MCF 10A (cell line): ENCODE measurements around the gene ZNF611. TPM values are rescaled to one million over a fixed set of nuclear protein-coding genes. Genes with fewer than 3 reads are reported as not detected.
"Not testable (repeated sequence)": the region's sequence is repeated elsewhere in the genome, so short reads cannot be mapped to it uniquely, and the experiment has no call there.

ENCODE experiments used
- BruUV-seq: library from RNA; stranded (reverse); fragments of 400-500 nt; replicated peaks from 2 replicates; lab custom pipeline; 2021; lab: Mats Ljungman, UMichigan
- CTCF ChIA-PET: fragments of 300-600 bp; sonication (Branson Sonifier 250); formaldehyde crosslinking; extraction: SDS; loops from one replicate; lab custom pipeline; 2021; ENCODE audit warnings: antibody characterized with exemption, inconsistent platforms; lab: Yijun Ruan, JAX
- POLR2A ChIA-PET: fragments of 300-600, 350-650 bp; sonication (Branson Sonifier 250); formaldehyde crosslinking; extraction: SDS; loops from one replicate; lab custom pipeline; 2020; ENCODE audit warnings: antibody characterized with exemption, inconsistent platforms; lab: Yijun Ruan, JAX
- DNase-seq: peaks from one replicate; pipeline ENCODE4 v3.0.0-alpha.2; 2018; ENCODE audit not compliant: unreplicated experiment
- H3K27ac Mint-ChIP-seq: one replicate; pipeline ENCODE4 v1.8.0; 2022; ENCODE audit warnings: mild to moderate bottlenecking, low read depth, mixed read lengths; ENCODE audit not compliant: unreplicated experiment
- H3K27me3 Mint-ChIP-seq: one replicate; pipeline ENCODE4 v1.8.0; 2022; ENCODE audit warnings: mixed read lengths; ENCODE audit not compliant: insufficient read depth, unreplicated experiment
- H3K36me3 Mint-ChIP-seq: one replicate; pipeline ENCODE4 v1.8.0; 2022; ENCODE audit warnings: mild to moderate bottlenecking, moderate library complexity, mixed read lengths; ENCODE audit not compliant: insufficient read depth, unreplicated experiment
- H3K4me1 Mint-ChIP-seq: one replicate; pipeline ENCODE4 v1.8.0; 2022; ENCODE audit warnings: mixed read lengths; ENCODE audit not compliant: insufficient read depth, unreplicated experiment
- H3K4me3 Mint-ChIP-seq: one replicate; pipeline ENCODE4 v1.8.0; 2022; ENCODE audit warnings: mild to moderate bottlenecking, moderate library complexity, mixed read lengths; ENCODE audit not compliant: unreplicated experiment
- H3K9me3 Mint-ChIP-seq: one replicate; pipeline ENCODE4 v1.8.0; 2022; ENCODE audit warnings: mixed read lengths; ENCODE audit not compliant: unreplicated experiment
- intact Hi-C: fragments of 100-400 bp; cut with micrococcal nuclease; formaldehyde crosslinking; loops from 2 replicates; pipeline ENCODE4 v1.14.1; 2022
- total RNA-seq: library from RNA; stranded (reverse); gene quantifications from 2 replicates; pipeline ENCODE4 v1.2.3, GENCODE V29; 2022
- TF ChIP-seq, protein P1 (sequence below): fragments of 200-600 bp; IDR thresholded peaks from one replicate; pipeline ENCODE4 v1.8.0; 2022; ENCODE audit warnings: antibody characterized with exemption, mild to moderate bottlenecking; ENCODE audit not compliant: unreplicated experiment

The ZNF611 gene
- total RNA-seq, 1 experiment from 2014 or later: 12.6 TPM

DNA sequence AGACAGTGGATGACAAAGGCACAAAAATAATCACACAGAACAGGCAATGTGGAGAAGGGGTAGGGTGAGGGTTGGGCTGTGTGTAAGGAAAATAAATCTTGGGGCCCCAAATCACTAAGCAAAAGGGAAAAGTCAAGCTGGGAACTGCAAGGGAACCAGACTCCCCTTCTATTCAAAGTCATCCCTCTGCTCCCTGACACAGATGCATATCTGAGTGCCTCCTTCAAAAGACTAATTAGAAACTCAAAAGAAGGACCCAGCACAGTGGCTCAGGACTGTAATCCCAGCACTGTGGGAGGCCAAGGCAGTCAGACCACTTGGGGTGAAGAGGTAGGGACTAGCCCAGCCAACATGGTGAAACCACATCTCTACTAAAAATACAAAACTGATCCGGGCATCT, 18.3 kb downstream of the ZNF611 start:
- Mint-ChIP-seq H3K4me1 (peaks cover 5% of the 10 kb centered on the region), H3K9me3 (no peaks in the 10 kb centered on the region), H3K4me3 (no peak overlapping the region), H3K36me3 (peaks cover 25% of the 10 kb centered on the region), H3K27ac (no peak overlapping the region), H3K27me3 (no peaks in the 10 kb centered on the region)
- CTCF ChIA-PET: no interaction called here
- TF ChIP-seq, protein P1, sequence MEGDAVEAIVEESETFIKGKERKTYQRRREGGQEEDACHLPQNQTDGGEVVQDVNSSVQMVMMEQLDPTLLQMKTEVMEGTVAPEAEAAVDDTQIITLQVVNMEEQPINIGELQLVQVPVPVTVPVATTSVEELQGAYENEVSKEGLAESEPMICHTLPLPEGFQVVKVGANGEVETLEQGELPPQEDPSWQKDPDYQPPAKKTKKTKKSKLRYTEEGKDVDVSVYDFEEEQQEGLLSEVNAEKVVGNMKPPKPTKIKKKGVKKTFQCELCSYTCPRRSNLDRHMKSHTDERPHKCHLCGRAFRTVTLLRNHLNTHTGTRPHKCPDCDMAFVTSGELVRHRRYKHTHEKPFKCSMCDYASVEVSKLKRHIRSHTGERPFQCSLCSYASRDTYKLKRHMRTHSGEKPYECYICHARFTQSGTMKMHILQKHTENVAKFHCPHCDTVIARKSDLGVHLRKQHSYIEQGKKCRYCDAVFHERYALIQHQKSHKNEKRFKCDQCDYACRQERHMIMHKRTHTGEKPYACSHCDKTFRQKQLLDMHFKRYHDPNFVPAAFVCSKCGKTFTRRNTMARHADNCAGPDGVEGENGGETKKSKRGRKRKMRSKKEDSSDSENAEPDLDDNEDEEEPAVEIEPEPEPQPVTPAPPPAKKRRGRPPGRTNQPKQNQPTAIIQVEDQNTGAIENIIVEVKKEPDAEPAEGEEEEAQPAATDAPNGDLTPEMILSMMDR: no peak
- DNase-seq: no peak
- BruUV-seq: no TSS peak
- intact Hi-C loops: no loop called here
- POLR2A ChIA-PET: interaction anchor here (0.6 kb wide), 1 partner anchor 57 kb away, joined by 3 read pairs; no protein-coding TSS in a partner anchor

DNA sequence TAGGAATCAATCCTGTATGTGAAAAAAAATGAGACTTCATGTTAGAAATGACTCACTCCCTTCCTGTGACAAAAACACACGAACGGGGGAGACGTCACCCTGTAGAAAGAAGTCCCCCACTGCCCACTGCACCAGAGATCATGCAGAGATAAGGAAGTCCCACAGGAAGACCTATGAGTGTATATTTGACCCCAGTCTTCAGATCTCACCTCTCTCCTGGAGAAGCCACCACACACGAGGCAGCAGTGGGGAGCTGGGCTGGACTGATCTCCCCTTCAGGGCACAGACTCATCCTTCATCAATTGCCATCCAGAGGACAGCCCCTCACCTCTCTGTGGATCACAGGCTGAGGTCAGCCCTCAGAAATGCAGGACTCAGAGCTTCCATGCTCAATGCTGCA, 18.9 kb downstream of the ZNF611 start:
- H3K27ac Mint-ChIP-seq, intact Hi-C loops, H3K9me3 Mint-ChIP-seq, DNase-seq, CTCF ChIA-PET, H3K4me3 Mint-ChIP-seq, H3K27me3 Mint-ChIP-seq, POLR2A ChIA-PET, H3K4me1 Mint-ChIP-seq, BruUV-seq: not testable (repeated sequence)
- peaks cover 31% of the 10 kb centered on the region for H3K36me3 Mint-ChIP-seq

DNA sequence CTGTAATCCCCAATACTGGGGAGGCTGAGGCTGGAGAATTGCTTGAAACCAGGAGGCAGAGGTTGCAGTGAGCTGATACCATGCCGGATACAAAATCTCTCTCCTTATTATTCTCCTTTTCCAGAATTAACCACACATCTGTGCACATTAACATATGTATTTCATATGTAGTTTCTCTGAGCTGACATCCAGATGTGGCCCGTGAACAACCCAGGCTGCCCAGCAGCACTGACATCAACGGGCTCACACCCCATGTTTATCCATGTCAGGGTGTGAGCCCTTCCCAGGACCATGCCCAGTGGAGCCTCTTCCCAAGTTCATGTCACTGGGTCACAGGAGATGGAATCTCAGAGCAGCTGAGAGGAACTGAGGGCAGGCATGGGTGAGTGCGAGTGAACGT, 19.5 kb downstream of the ZNF611 start:
- H3K27me3 Mint-ChIP-seq, POLR2A ChIA-PET, DNase-seq, intact Hi-C loops, CTCF ChIA-PET, H3K4me1 Mint-ChIP-seq, H3K4me3 Mint-ChIP-seq, BruUV-seq, H3K9me3 Mint-ChIP-seq, H3K27ac Mint-ChIP-seq: not testable (repeated sequence)
- H3K36me3 Mint-ChIP-seq: peaks cover 37% of the 10 kb centered on the region

DNA sequence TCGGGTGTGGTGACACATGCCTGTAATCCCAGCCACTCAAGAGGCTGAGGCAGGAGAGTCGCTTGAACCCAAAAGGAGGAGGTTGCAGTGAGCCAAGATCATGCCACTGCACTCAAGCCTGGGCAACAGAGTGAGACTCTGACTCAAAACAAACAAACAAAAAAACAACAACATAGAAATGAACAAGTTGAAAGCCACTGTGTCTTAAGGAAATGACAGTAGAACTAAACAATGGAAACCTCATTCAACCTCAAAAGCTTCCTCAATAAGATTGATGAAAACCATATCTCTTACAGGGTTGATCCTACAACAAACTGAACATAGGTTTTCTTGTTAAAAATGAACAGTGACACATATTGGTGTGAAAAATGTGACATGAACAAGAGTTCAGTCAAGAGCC, 21.8 kb downstream of the ZNF611 start:
- H3K27ac Mint-ChIP-seq, H3K4me1 Mint-ChIP-seq, intact Hi-C loops, H3K4me3 Mint-ChIP-seq, CTCF ChIA-PET, BruUV-seq, DNase-seq, H3K27me3 Mint-ChIP-seq, POLR2A ChIA-PET, H3K9me3 Mint-ChIP-seq: not testable (repeated sequence)
- peaks cover 52% of the 10 kb centered on the region for H3K36me3 Mint-ChIP-seq

DNA sequence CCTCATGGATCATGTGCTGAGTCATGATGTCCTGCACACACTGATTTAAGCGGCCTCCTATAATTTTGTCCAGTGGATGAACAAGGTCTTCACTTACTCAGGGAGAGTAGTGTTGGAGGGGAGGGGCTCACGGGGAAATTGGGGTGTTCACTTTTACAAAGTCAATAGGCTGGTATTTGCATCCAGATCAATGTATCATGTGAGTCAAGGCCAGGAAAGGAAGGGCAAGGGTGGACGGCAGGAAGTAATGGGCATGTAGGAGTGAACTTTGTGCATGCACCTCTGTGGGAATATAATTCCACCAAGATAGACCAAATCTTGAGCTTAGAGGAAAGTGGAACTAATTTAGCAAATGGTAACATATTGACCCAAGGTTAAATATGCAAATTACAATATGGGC, 23.2 kb downstream of the ZNF611 start:
- DNase-seq, H3K27ac Mint-ChIP-seq, H3K4me1 Mint-ChIP-seq, H3K27me3 Mint-ChIP-seq, H3K9me3 Mint-ChIP-seq, BruUV-seq, intact Hi-C loops, POLR2A ChIA-PET, H3K4me3 Mint-ChIP-seq: not testable (repeated sequence)
- CTCF ChIA-PET: interaction anchor here (0.6 kb wide), 1 partner anchor 561 kb away, joined by 3 read pairs; no protein-coding TSS in a partner anchor
- H3K36me3 Mint-ChIP-seq: peaks cover 64% of the 10 kb centered on the region

DNA sequence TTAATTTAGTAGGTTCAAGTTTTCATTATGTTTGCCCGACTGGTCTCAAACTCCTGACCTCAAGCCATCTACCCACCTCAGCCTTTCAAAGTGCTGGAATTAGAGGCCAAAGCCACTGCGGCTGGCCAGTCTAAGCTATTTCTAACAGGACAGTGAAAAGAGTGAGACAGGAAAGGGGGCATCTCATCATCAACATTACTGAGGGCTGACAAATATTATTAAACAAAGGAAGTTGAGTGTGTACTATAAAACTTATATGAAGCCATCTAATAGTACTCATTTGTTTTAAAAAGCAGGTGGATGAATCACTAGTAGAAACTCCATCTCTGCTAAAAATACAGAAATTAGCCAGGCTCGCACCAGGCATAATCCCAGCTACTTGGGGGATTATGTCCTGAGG, 24.3 kb downstream of the ZNF611 start:
- ChIA-PET POLR2A (no interaction called here), CTCF (interaction anchor here (0.6 kb wide), 1 partner anchor 42 kb away, joined by 4 read pairs; no protein-coding TSS in a partner anchor)
- TF ChIP-seq, protein P1: no peak
- no TSS peak for BruUV-seq
- H3K27ac Mint-ChIP-seq: no peak overlapping the region
- H3K4me1 Mint-ChIP-seq: no peaks in the 10 kb centered on the region
- H3K36me3 Mint-ChIP-seq: peaks cover 71% of the 10 kb centered on the region
- peaks cover 6% of the 10 kb centered on the region for H3K9me3 Mint-ChIP-seq
- intact Hi-C loops: no loop called here
- H3K27me3 Mint-ChIP-seq: no peaks in the 10 kb centered on the region
- no peak for DNase-seq
- H3K4me3 Mint-ChIP-seq: no peak overlapping the region

DNA sequence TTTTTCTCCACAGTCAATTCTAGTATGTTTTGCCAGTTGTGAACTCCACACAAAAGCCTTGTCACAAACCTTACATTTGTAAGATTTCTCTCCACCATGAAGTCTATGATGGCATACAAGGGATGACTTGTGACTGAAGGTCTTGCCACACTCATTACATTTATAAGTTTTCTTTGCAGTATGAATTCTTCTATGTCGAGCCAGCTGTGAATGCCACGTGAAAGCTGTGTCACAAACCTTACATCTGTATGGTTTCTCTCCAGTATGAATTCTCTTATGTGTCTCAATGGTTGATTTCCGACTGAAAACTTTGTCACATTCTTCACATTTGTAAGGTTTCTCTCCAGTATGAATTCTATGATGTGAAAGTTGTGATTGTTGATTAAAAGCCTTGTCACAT, 29.2 kb downstream of the ZNF611 start:
- H3K27ac Mint-ChIP-seq, H3K27me3 Mint-ChIP-seq, DNase-seq, POLR2A ChIA-PET, BruUV-seq, intact Hi-C loops, H3K4me3 Mint-ChIP-seq, H3K4me1 Mint-ChIP-seq: not testable (repeated sequence)
- Mint-ChIP-seq H3K36me3 (peaks cover 62% of the 10 kb centered on the region), H3K9me3 (peaks cover 19% of the 10 kb centered on the region)
- CTCF ChIA-PET: interaction anchor here (0.7 kb wide), 1 partner anchor 563 kb away, joined by 3 read pairs; no protein-coding TSS in a partner anchor
